Stomach (tissue), 9 donors: ENCODE results near the gene GJD4. TPM values are rescaled to one million over a fixed set of nuclear protein-coding genes. Genes with fewer than 3 reads are reported as not detected.
A peak's percentile ranks its signal among the peaks of the same experiment; 100 is the strongest.

Experiments used
- DNase-seq, 2 donors: peaks; one replicate each; pipeline versions ENCODE4 v3.0.0 to v3.0.0-alpha.2; 2013 to 2019
- H3K27ac ChIP-seq, 5 donors: fragments of 200-600 bp in 4 of 5; sonication (generic) in 4 of 5; one replicate each; pipeline ENCODE4 v1.5.1; 2013 to 2019; ENCODE audit warnings: mild to moderate bottlenecking in 1 of 5, moderate library complexity in 1 of 5
- H3K27me3 ChIP-seq, 3 donors: fragments of 200-600 bp; sonication (generic); one replicate each; pipeline ENCODE4 v1.5.1; 2017 to 2019; ENCODE audit warnings: mixed run types in 1 of 3
- H3K36me3 ChIP-seq, 4 donors: fragments of 200-600 bp; sonication (generic); 1 replicate in 3 of 4; 2 replicates in 1 of 4; pipeline ENCODE4 v1.5.1; 2016 to 2019
- H3K4me1 ChIP-seq, 4 donors: fragments of 200-600 bp; sonication (generic); one replicate each; pipeline ENCODE4 v1.5.1; 2016 to 2019
- H3K4me3 ChIP-seq, 4 donors: fragments of 200-600 bp; sonication (generic) in 3 of 4; one replicate each; pipeline ENCODE4 v1.5.1; 2016 to 2019; ENCODE audit warnings: mild to moderate bottlenecking in 1 of 4
- H3K9me3 ChIP-seq, 4 donors: fragments of 200-600 bp; sonication (generic); one replicate each; pipeline ENCODE4 v1.5.1; 2016 to 2019
- CTCF ChIP-seq, 7 experiments: fragments of 450-650 bp in 4 of 7; fragments of 200-600 bp in 3 of 7; sonication (generic) in 3 of 7; IDR thresholded peaks; one replicate each; pipeline ENCODE4 v1.5.1; 2016 to 2019; ENCODE audit warnings: antibody characterized with exemption in 7 of 7, control low read depth in 2 of 7, mild to moderate bottlenecking in 1 of 7
- EP300 ChIP-seq: sonication (generic); formaldehyde crosslinking; IDR thresholded peaks from one replicate; pipeline ENCODE4 v1.6.1; 2017; ENCODE audit warnings: antibody characterized with exemption
- POLR2A ChIP-seq, 4 donors: fragments of 450-650 bp; IDR thresholded peaks; one replicate each; pipeline ENCODE4 v1.6.1; 2016; ENCODE audit warnings: antibody characterized with exemption in 4 of 4, control low read depth in 2 of 4, mild to moderate bottlenecking in 1 of 4, moderate library complexity in 1 of 4
- POLR2AphosphoS5 ChIP-seq, 3 donors: sonication (generic); formaldehyde crosslinking; IDR thresholded peaks; one replicate each; pipeline ENCODE4 v1.6.1; 2016; ENCODE audit warnings: antibody characterized with exemption in 3 of 3
- WGBS, 5 donors: extraction: QIAGEN DNeasy Blood & Tissue Kit in 3 of 5; methylation state at CpG; one replicate each; pipeline versions ENCODE4 v1.1.5 to v1.1.7; 2013 to 2018; 5-methylcytosine and 5-hydroxymethylcytosine counted together
- intact Hi-C: fragments of 100-400 bp; cut with DNase I; formaldehyde crosslinking; loops from one replicate; pipeline ENCODE4 v1.15.1; 2023; ENCODE audit warnings: low total_unique reads
- polyA plus RNA-seq, 3 donors: library from polyadenylated mRNA; stranded (reverse); fragments of 200-250 nt; gene quantifications; one replicate each; pipeline ENCODE4 v1.2.3, GENCODE V29; 2013
- total RNA-seq, 5 donors: library from RNA; depleted of rRNA; stranded (reverse); fragments of >200 nt; gene quantifications; one replicate each; pipeline versions ENCODE4 v1.1.0 to v1.2.3, GENCODE V29; 2014 to 2016
- donor health status: healthy with polysubstance abuse.
- donor health status: Bipolar disorder and iron deficiency.
- donor health status: healthy.

The GJD4 gene
- total and polyA plus RNA-seq, 8 donors: not detected

- no peaks in the 10 kb centered on the region for H3K27me3 ChIP-seq
- H3K27ac ChIP-seq: peak overlapping the region in 1 of 5 donors; percentile 25
- H3K4me3 ChIP-seq: no peak overlapping the region
- TF ChIP-seq EP300 (no peak), POLR2A (IDR thresholded peaks at IDR 0.05) (no peak), CTCF (IDR thresholded peaks at IDR 0.05) (no peak), POLR2AphosphoS5 (IDR thresholded peaks at IDR 0.05) (no peak)
- WGBS, 5 donors: 56 to 86% (median 77%) methylated on average over 7 to 8 of the region's 8 CpGs
- no peaks in the 10 kb centered on the region for H3K9me3 ChIP-seq
- H3K4me1 ChIP-seq: peaks cover 15 to 33% (median 25%) of the 10 kb centered on the region in 4 donors
- H3K36me3 ChIP-seq: peaks cover 31 to 60% (median 58%) of the 10 kb centered on the region in 4 donors
- no peak for DNase-seq
- intact Hi-C loops: loop anchor here (10.0 kb wide), 1 partner anchor 231 kb away; the partner anchor contains the start of gene CCNY
These were observed 39.5 kb upstream of the GJD4 start for GRCh38 chr10:35565602-35566081.

GRCh38 chr10:35567951-35568350 is 37.2 kb upstream of the GJD4 start:
- intact Hi-C loops: loop anchor here (10.0 kb wide), 1 partner anchor 233 kb away; the partner anchor contains the start of gene CCNY
- Histone ChIP-seq H3K4me3 (no peak overlapping the region), H3K27ac (no peak overlapping the region), H3K36me3 (peaks cover 41 to 64% (median 61%) of the 10 kb centered on the region in 4 donors), H3K27me3 (no peaks in the 10 kb centered on the region), H3K4me1 (peaks cover 15 to 33% (median 25%) of the 10 kb centered on the region in 4 donors), H3K9me3 (no peaks in the 10 kb centered on the region)
- no peak for DNase-seq
- WGBS, 5 donors: 90 to 98% (median 94%) methylated on average over 6 of the region's 6 CpGs
- TF ChIP-seq EP300: no peak
- no peak for TF ChIP-seq POLR2AphosphoS5 (IDR thresholded peaks at IDR 0.05)
- no peak for TF ChIP-seq POLR2A (IDR thresholded peaks at IDR 0.05)
- TF ChIP-seq CTCF (IDR thresholded peaks at IDR 0.05): no peak

- no peaks in the 10 kb centered on the region for H3K9me3 ChIP-seq
- no peak overlapping the region for H3K27ac ChIP-seq
- no peaks in the 10 kb centered on the region for H3K27me3 ChIP-seq
- H3K4me3 ChIP-seq: no peak overlapping the region
- 89 to 97% (median 92%) methylated on average over 17 to 20 of the region's 20 CpGs for WGBS, 5 donors
- intact Hi-C loops: loop anchor here (10.0 kb wide), 1 partner anchor 234 kb away; the partner anchor contains the start of gene CCNY
- TF ChIP-seq POLR2A (IDR thresholded peaks at IDR 0.05) (no peak), EP300 (no peak), POLR2AphosphoS5 (IDR thresholded peaks at IDR 0.05) (no peak), CTCF (IDR thresholded peaks at IDR 0.05) (no peak)
- peaks cover 41 to 69% (median 64%) of the 10 kb centered on the region in 4 donors for H3K36me3 ChIP-seq
- no peak for DNase-seq
- H3K4me1 ChIP-seq: peaks cover 15 to 28% (median 22%) of the 10 kb centered on the region in 4 donors
These were observed 36.6 kb upstream of the GJD4 start for GRCh38 chr10:35568483-35569015.

- Histone ChIP-seq H3K9me3 (no peaks in the 10 kb centered on the region), H3K27me3 (no peaks in the 10 kb centered on the region), H3K27ac (no peak overlapping the region), H3K4me3 (no peak overlapping the region), H3K4me1 (peaks cover 11 to 22% (median 19%) of the 10 kb centered on the region in 4 donors), H3K36me3 (peaks cover 41 to 74% (median 68%) of the 10 kb centered on the region in 4 donors)
- intact Hi-C loops: loop anchor here (10.0 kb wide), 1 partner anchor 234 kb away; the partner anchor contains the start of gene CCNY
- 84 to 88% (median 86%) methylated on average over 19 of the region's 19 CpGs for whole genome bisulfite sequencing, 5 donors
- no peak for TF ChIP-seq EP300
- no peak for TF ChIP-seq POLR2A (IDR thresholded peaks at IDR 0.05)
- no peak for TF ChIP-seq CTCF (IDR thresholded peaks at IDR 0.05)
- TF ChIP-seq POLR2AphosphoS5 (IDR thresholded peaks at IDR 0.05): no peak
- DNase-seq: no peak
These were observed 35.9 kb upstream of the GJD4 start for GRCh38 chr10:35569111-35569707.
